H1 (cell line): ENCODE results near the gene SKAP1. TPM values are rescaled to one million over a fixed set of nuclear protein-coding genes. Genes with fewer than 3 reads are reported as not detected.

Experiments
- CTCF ChIA-PET: fragments of 300-600 bp; sonication (Branson Sonifier 250); formaldehyde crosslinking; loops from one replicate; lab custom pipeline; 2021; ENCODE audit not compliant: partially characterized antibody; lab: Charles Lee
- POLR2A ChIA-PET: fragments of 300-600 bp; sonication (Branson Sonifier 250); formaldehyde crosslinking; loops from one replicate; lab custom pipeline; 2021; ENCODE audit warnings: inconsistent platforms; ENCODE audit not compliant: partially characterized antibody; lab: Charles Lee
- DNase-seq, 2 experiments: peaks; one replicate each; pipeline versions ENCODE4 v3.0.0 to v3.0.0-alpha.2; 2010 to 2022; ENCODE audit warnings: low spot score in 2 of 2, low read depth in 1 of 2, mixed read lengths in 1 of 2
- FAIRE-seq: peaks from 2 replicates; lab custom pipeline; 2011; peaks lifted over from hg19 to GRCh38; lab: Jason Lieb, UNC
- H2AFZ ChIP-seq: 2 replicates; pipeline ENCODE4 v1.8.1; 2012; ENCODE audit warnings: low read length, inconsistent platforms
- H2AK5ac ChIP-seq: 2 replicates; pipeline ENCODE4 v1.6.1; 2013; ENCODE audit warnings: low read depth, low read length
- H2BK120ac ChIP-seq: replicated peaks from 2 replicates; pipeline ENCODE3; 2013; ENCODE audit warnings: low read depth, low read length, inconsistent platforms
- H2BK12ac ChIP-seq: 2 replicates; pipeline ENCODE4 v1.6.1; 2013; ENCODE audit warnings: low read depth, low read length
- H2BK15ac ChIP-seq: 2 replicates; pipeline ENCODE4 v1.6.1; 2013; ENCODE audit warnings: low read length
- H2BK20ac ChIP-seq: 2 replicates; pipeline ENCODE4 v1.6.1; 2013; ENCODE audit warnings: low read length
- H2BK5ac ChIP-seq: 2 replicates; pipeline ENCODE4 v1.6.1; 2013; ENCODE audit warnings: low read depth, low read length
- H3K14ac ChIP-seq: 2 replicates; pipeline ENCODE4 v1.6.1; 2013; ENCODE audit warnings: inconsistent platforms; ENCODE audit not compliant: insufficient read length
- H3K18ac ChIP-seq: 2 replicates; pipeline ENCODE4 v1.6.1; 2013; ENCODE audit warnings: low read length; ENCODE audit errors: extremely low read depth
- H3K23ac ChIP-seq: 2 replicates; pipeline ENCODE4 v1.6.1; 2013; ENCODE audit warnings: inconsistent platforms; ENCODE audit not compliant: insufficient read length
- H3K23me2 ChIP-seq: 2 replicates; pipeline ENCODE4 v1.6.1; 2013; ENCODE audit warnings: low read depth, low read length
- H3K27ac ChIP-seq: 2 replicates; pipeline ENCODE4 v1.6.1; 2011; ENCODE audit warnings: low read depth, low read length, inconsistent platforms
- H3K27me3 ChIP-seq, 4 experiments: replicated peaks in 1 of 4; 1 replicate in 1 of 4; 2 replicates in 3 of 4; pipeline versions ENCODE4 v1.6.1 to v1.8.1; 2011 to 2013; ENCODE audit warnings: low read length in 3 of 4, mild to moderate bottlenecking in 3 of 4, inconsistent platforms in 2 of 4, mixed read lengths in 2 of 4, moderate library complexity in 1 of 4; ENCODE audit not compliant: control insufficient read depth in 3 of 4, insufficient read depth in 3 of 4; ENCODE audit errors: extremely low read depth in 1 of 4
- H3K36me3 ChIP-seq, 4 experiments: 2 replicates each; pipeline versions ENCODE4 v1.6.1 to v1.8.1; 2011 to 2013; ENCODE audit warnings: mild to moderate bottlenecking in 4 of 4, low read length in 3 of 4, moderate library complexity in 2 of 4, control low read depth in 1 of 4, inconsistent platforms in 1 of 4; ENCODE audit not compliant: insufficient read depth in 4 of 4, control insufficient read depth in 2 of 4
- H3K4ac ChIP-seq: replicated peaks from 2 replicates; pipeline ENCODE3; 2013; ENCODE audit warnings: low read length, low read depth, mixed read lengths, inconsistent platforms; ENCODE audit not compliant: insufficient read length
- H3K4me1 ChIP-seq, 4 experiments: replicated peaks in 1 of 4; 1 replicate in 1 of 4; 2 replicates in 3 of 4; pipeline versions ENCODE4 v1.6.1 to v1.8.1; 2011 to 2013; ENCODE audit warnings: low read length in 3 of 4, inconsistent platforms in 2 of 4, mixed read lengths in 1 of 4; ENCODE audit not compliant: insufficient read depth in 4 of 4, control insufficient read depth in 3 of 4
- H3K4me2 ChIP-seq, 2 experiments: 2 replicates each; pipeline versions ENCODE4 v1.6.1 to v1.8.1; 2011 to 2013; ENCODE audit warnings: low read depth in 2 of 2, low read length in 2 of 2, control low read depth in 1 of 2, inconsistent platforms in 1 of 2, mild to moderate bottlenecking in 1 of 2; ENCODE audit not compliant: insufficient read depth in 1 of 2
- H3K4me3 ChIP-seq, 4 experiments: fragments of 200-600, 300-600 bp in 1 of 4; sonication (generic), shearing (Covaris generic), sonication (Bioruptor Twin) in 1 of 4; 2 replicates each; pipeline versions ENCODE4 v1.5.1 to v1.8.1; 2011 to 2016; ENCODE audit warnings: low read length in 4 of 4, low read depth in 3 of 4, control low read depth in 2 of 4, inconsistent platforms in 2 of 4, mild to moderate bottlenecking in 2 of 4, mixed read lengths in 1 of 4, moderate library complexity in 1 of 4; ENCODE audit not compliant: insufficient read depth in 2 of 4; ENCODE audit errors: extremely low read depth in 1 of 4
- H3K56ac ChIP-seq: replicated peaks from 2 replicates; pipeline ENCODE3; 2013; ENCODE audit warnings: low read depth, mild to moderate bottlenecking, mixed read lengths, low read length, inconsistent platforms; ENCODE audit not compliant: insufficient read length
- H3K79me1 ChIP-seq: 2 replicates; pipeline ENCODE4 v1.6.1; 2013; ENCODE audit warnings: low read depth, low read length, control low read depth
- H3K79me2 ChIP-seq, 2 experiments: 2 replicates each; pipeline versions ENCODE4 v1.6.1 to v1.8.1; 2012 to 2013; ENCODE audit warnings: low read length in 2 of 2, mild to moderate bottlenecking in 2 of 2, inconsistent platforms in 1 of 2; ENCODE audit not compliant: insufficient read depth in 2 of 2, control insufficient read depth in 1 of 2
- H3K9ac ChIP-seq, 4 experiments: replicated peaks in 1 of 4; 1 replicate in 1 of 4; 2 replicates in 3 of 4; pipeline versions ENCODE4 v1.6.1 to v1.8.1; 2011 to 2013; ENCODE audit warnings: low read depth in 3 of 4, low read length in 3 of 4, control low read depth in 2 of 4, mild to moderate bottlenecking in 2 of 4, moderate library complexity in 2 of 4, inconsistent platforms in 1 of 4; ENCODE audit errors: extremely low read depth in 1 of 4
- H3K9me3 ChIP-seq, 2 experiments: 2 replicates each; pipeline versions ENCODE4 v1.6.1 to v1.8.1; 2012 to 2013; ENCODE audit warnings: mild to moderate bottlenecking in 2 of 2, moderate library complexity in 2 of 2, control low read depth in 1 of 2, inconsistent platforms in 1 of 2, low read depth in 1 of 2, low read length in 1 of 2, mixed read lengths in 1 of 2; ENCODE audit not compliant: insufficient read depth in 2 of 2
- H4K20me1 ChIP-seq, 2 experiments: replicated peaks in 1 of 2; 2 replicates each; pipeline versions ENCODE3 to v1.8.1; 2011 to 2013; ENCODE audit warnings: inconsistent platforms in 2 of 2, low read length in 2 of 2, mild to moderate bottlenecking in 1 of 2; ENCODE audit not compliant: insufficient read depth in 2 of 2, control insufficient read depth in 1 of 2
- H4K5ac ChIP-seq: 2 replicates; pipeline ENCODE4 v1.6.1; 2013; ENCODE audit warnings: low read length, low read depth, mixed read lengths, inconsistent platforms; ENCODE audit not compliant: insufficient read length
- H4K8ac ChIP-seq: 2 replicates; pipeline ENCODE4 v1.8.0; 2013; ENCODE audit warnings: mild to moderate bottlenecking, moderate library complexity, low read length, inconsistent platforms; ENCODE audit not compliant: insufficient read depth; ENCODE audit errors: extremely low read depth
- H4K91ac ChIP-seq: replicated peaks from 2 replicates; pipeline ENCODE3; 2013; ENCODE audit warnings: low read length, mixed read lengths, inconsistent platforms; ENCODE audit not compliant: insufficient read length
- CBX5 ChIP-seq: fragments of 300-800, 300-1000 bp; sonication (generic); IDR thresholded peaks from 2 replicates; pipeline ENCODE4 v1.7.1; 2016; ENCODE audit warnings: antibody characterized with exemption, low read length, low read depth
- CEBPB ChIP-seq: IDR thresholded peaks from 2 replicates; pipeline ENCODE4 v1.6.1; 2012; ENCODE audit warnings: low read depth, low read length
- CHD2 ChIP-seq: IDR thresholded peaks from 2 replicates; pipeline ENCODE4 v1.6.1; 2012; ENCODE audit warnings: low read length, improper control_type of control experiment
- E2F6 ChIP-seq: IDR thresholded peaks from 2 replicates; pipeline ENCODE4 v1.6.1; 2012; ENCODE audit warnings: inconsistent platforms
- EP300 ChIP-seq, 2 experiments: IDR thresholded peaks; 1 replicate in 1 of 2; 2 replicates in 1 of 2; pipeline ENCODE4 v1.6.1; 2011 to 2012; ENCODE audit warnings: low read depth in 2 of 2, low read length in 2 of 2, mild to moderate bottlenecking in 2 of 2, borderline replicate concordance in 1 of 2, inconsistent platforms in 1 of 2, moderate library complexity in 1 of 2
- JUND ChIP-seq: IDR thresholded peaks from 2 replicates; pipeline ENCODE4 v1.6.1; 2011; ENCODE audit warnings: mild to moderate bottlenecking, improper control_type of control experiment, low read length
- KDM4A ChIP-seq: IDR thresholded peaks from one replicate; pipeline ENCODE4 v1.7.1; 2012; ENCODE audit warnings: low read depth, mild to moderate bottlenecking, moderate library complexity, low read length, inconsistent platforms; ENCODE audit not compliant: severe bottlenecking
- POLR2A ChIP-seq, 2 experiments: IDR thresholded peaks; 1 replicate in 1 of 2; 2 replicates in 1 of 2; pipeline ENCODE4 v1.6.1; 2011; ENCODE audit warnings: low read depth in 2 of 2, low read length in 2 of 2, mild to moderate bottlenecking in 2 of 2; ENCODE audit errors: control extremely low read depth in 1 of 2
- SIN3A ChIP-seq, 2 experiments: IDR thresholded peaks in 1 of 2; conservative IDR thresholded peaks in 1 of 2; 2 replicates each; pipeline ENCODE4 v1.6.1; 2011 to 2012; ENCODE audit warnings: low read length in 2 of 2, improper control_type of control experiment in 1 of 2, low read depth in 1 of 2, mild to moderate bottlenecking in 1 of 2
- WGBS, 2 experiments: shearing (Covaris generic) in 1 of 2; methylation state at CpG; one replicate each; pipeline versions ENCODE4 v1.1.6 to v1.1.7; 2013 to 2015; ENCODE audit warnings: low lambda C conversion rate in 2 of 2, mixed read lengths in 2 of 2, inconsistent platforms in 1 of 2, low coverage in 1 of 2, missing lambda C conversion rate in 1 of 2; ENCODE audit not compliant: insufficient replicate concordance in 2 of 2, insufficient coverage in 1 of 2, insufficient read length in 1 of 2; ENCODE audit errors: extremely low coverage in 1 of 2, missing lambda C conversion rate in 1 of 2; 5-methylcytosine and 5-hydroxymethylcytosine counted together
- polyA plus RNA-seq, 7 experiments: library from polyadenylated mRNA; depleted of rRNA in 3 of 7; stranded (reverse) in 5 of 7; unstranded in 2 of 7; fragments of >200 nt in 5 of 7; fragments of 200-250 nt in 2 of 7; gene quantifications; 1 replicate in 5 of 7; 2 replicates in 1 of 7; 4 replicates in 1 of 7; pipeline versions ENCODE4 v1.2.1 to v1.2.3, GENCODE V29; 2011 to 2013; ENCODE audit warnings: missing spikeins in 2 of 7, mixed read lengths in 2 of 7
- total RNA-seq: library from RNA; stranded (reverse); fragmentation: NEBNext Ultra II Directional; extraction: Animal tissue kit (Norgen Biotek cat#: 25700); gene quantifications from 2 replicates; pipeline ENCODE4 v1.2.1, GENCODE V29; 2021

Gene SKAP1
- total and polyA plus RNA-seq, 2 of the 8 experiments (the other 6 are each of a cell fraction or from before 2014, with no cell fraction given) = not detected

- Histone ChIP-seq H3K14ac (no peak overlapping the region), H3K4me3 (peak overlapping the region; percentile 74 to 94 (median 87)), H3K4me2 (peak overlapping the region; percentile 67 to 84), H2BK15ac (no peak overlapping the region), H3K27ac (peak overlapping the region; percentile 72; the same call in 1 of the 2 replicates), H3K27me3 (no peaks in the 10 kb centered on the region), H4K91ac (peak overlapping the region; percentile 80), H3K36me3 (peaks cover 0 to 5% (median 2%) of the 10 kb centered on the region in 4 experiments; a peak in 2 of 8 replicates), H2BK120ac (no peak overlapping the region), H3K4me1 (peaks cover 0 to 3% (median 0%) of the 10 kb centered on the region in 4 experiments; a peak in 1 of 7 replicates), H3K23ac (no peak overlapping the region), H4K5ac (peak overlapping the region; percentile 60), H2AFZ (peak overlapping the region; percentile 28; the same call in 1 of the 2 replicates), H3K9me3 (no peaks in the 10 kb centered on the region), H3K79me2 (peaks cover 18 to 49% of the 10 kb centered on the region in 2 experiments), H3K23me2 (peaks cover 7% of the 10 kb centered on the region; the same call in 1 of the 2 replicates), H3K4ac (no peak overlapping the region), H2BK5ac (peak overlapping the region; percentile 96), H3K9ac (peak overlapping the region; percentile 77 to 86 (median 80)), H4K20me1 (peaks cover 3 to 10% of the 10 kb centered on the region in 2 experiments), H3K79me1 (peaks cover 5% of the 10 kb centered on the region), H3K56ac (peak overlapping the region; percentile 60), H3K18ac (peak overlapping the region; percentile 64), H2BK12ac (0 out of 2 replicates have a peak overlapping the region, but pooled peaks have one; percentile 12), H2BK20ac (no peak overlapping the region), H4K8ac (peak overlapping the region; percentile 98), H2AK5ac (no peak overlapping the region)
- WGBS, 2 experiments = 0% methylated on average over 23 of the region's 23 CpGs; no CpG with 5 or more reads in 1 of the 2 experiments
- ChIA-PET POLR2A (interaction anchor here (0.8 to 10.9 kb wide), 23 partner anchors 8 to 346 kb away, joined by 3 to 112 read pairs (median 4); partner anchors contain the start of genes CDK5RAP3 and NFE2L1), CTCF (interaction anchor here (0.6 to 7.7 kb wide), 12 partner anchors 10 to 151 kb away, joined by 3 to 58 read pairs (median 4); partner anchors contain the start of genes CDK5RAP3 and NFE2L1)
- DNase-seq (peak; percentile 71 to 78), FAIRE-seq (no peak)
- no peak for TF ChIP-seq CEBPB
- TF ChIP-seq KDM4A = peak; percentile 41
- TF ChIP-seq CHD2 = peak; percentile 37; the same call in 1 of the 2 replicates
- TF ChIP-seq JUND = no peak
- no peak for TF ChIP-seq EP300 (IDR thresholded peaks at IDR 0.05; ENCODE audit: borderline replicate concordance in 1 of 2, low read depth in 2 of 2, low read length in 2 of 2)
- no peak for TF ChIP-seq CBX5
- TF ChIP-seq SIN3A (conservative IDR thresholded peaks at IDR 0.05 in 1 of 2, IDR thresholded peaks at IDR 0.05 in 1 of 2; ENCODE audit: low read depth in 1 of 2, low read length in 2 of 2) = no peak
- TF ChIP-seq E2F6 = no peak
- TF ChIP-seq POLR2A (IDR thresholded peaks at IDR 0.05; ENCODE audit: control extremely low read depth in 1 of 2, low read depth in 2 of 2, low read length in 2 of 2) = no peak
Measured at GRCh38 chr17:48100591-48101011, 329.4 kb downstream of the SKAP1 start.
